Activated CD4-positive, alpha-beta memory T cell treated with anti-CD3 and anti-CD28 coated beads for 36 hours (primary cell): ENCODE data around the gene TLCD2. TPM values are rescaled to one million over a fixed set of nuclear protein-coding genes. Genes with fewer than 3 reads are reported as not detected.

ENCODE experiments used
- CTCF ChIA-PET: fragments of 350-600 bp; sonication (Branson Sonifier 250); formaldehyde crosslinking; loops from one replicate; lab custom pipeline; 2021; ENCODE audit warnings: antibody characterized with exemption, inconsistent platforms; lab: Charles Lee
- POLR2A ChIA-PET: fragments of 350-600 bp; sonication (Branson Sonifier 250); formaldehyde crosslinking; loops from one replicate; lab custom pipeline; 2021; ENCODE audit warnings: antibody characterized with exemption; lab: Charles Lee
- DNase-seq: peaks from one replicate; pipeline ENCODE4 v3.0.0-alpha.2; 2020
- H3K27ac Mint-ChIP-seq: one replicate; pipeline ENCODE4 v1.8.0; 2021; ENCODE audit warnings: mixed read lengths
- H3K27me3 Mint-ChIP-seq: one replicate; pipeline ENCODE4 v1.8.0; 2021; ENCODE audit warnings: mixed read lengths
- H3K36me3 Mint-ChIP-seq: one replicate; pipeline ENCODE4 v1.8.0; 2021; ENCODE audit warnings: mixed read lengths
- H3K4me1 Mint-ChIP-seq: one replicate; pipeline ENCODE4 v1.8.0; 2021; ENCODE audit warnings: low read depth, mixed read lengths
- H3K4me3 Mint-ChIP-seq: one replicate; pipeline ENCODE4 v1.8.0; 2021; ENCODE audit warnings: mild to moderate bottlenecking, mixed read lengths
- H3K9me3 Mint-ChIP-seq: one replicate; pipeline ENCODE4 v1.8.0; 2021; ENCODE audit warnings: mixed read lengths
- intact Hi-C: fragments of 100-400 bp; cut with micrococcal nuclease; formaldehyde crosslinking; loops from one replicate; pipeline ENCODE4 v1.15.1; 2023
- total RNA-seq, 2 experiments: library from RNA; stranded (reverse); gene quantifications; one replicate each; pipeline ENCODE4 v1.2.3, GENCODE V29; 2021

TLCD2 gene
- total RNA-seq, result under 1 TPM; 0.85 to 0.86 TPM

DNA sequence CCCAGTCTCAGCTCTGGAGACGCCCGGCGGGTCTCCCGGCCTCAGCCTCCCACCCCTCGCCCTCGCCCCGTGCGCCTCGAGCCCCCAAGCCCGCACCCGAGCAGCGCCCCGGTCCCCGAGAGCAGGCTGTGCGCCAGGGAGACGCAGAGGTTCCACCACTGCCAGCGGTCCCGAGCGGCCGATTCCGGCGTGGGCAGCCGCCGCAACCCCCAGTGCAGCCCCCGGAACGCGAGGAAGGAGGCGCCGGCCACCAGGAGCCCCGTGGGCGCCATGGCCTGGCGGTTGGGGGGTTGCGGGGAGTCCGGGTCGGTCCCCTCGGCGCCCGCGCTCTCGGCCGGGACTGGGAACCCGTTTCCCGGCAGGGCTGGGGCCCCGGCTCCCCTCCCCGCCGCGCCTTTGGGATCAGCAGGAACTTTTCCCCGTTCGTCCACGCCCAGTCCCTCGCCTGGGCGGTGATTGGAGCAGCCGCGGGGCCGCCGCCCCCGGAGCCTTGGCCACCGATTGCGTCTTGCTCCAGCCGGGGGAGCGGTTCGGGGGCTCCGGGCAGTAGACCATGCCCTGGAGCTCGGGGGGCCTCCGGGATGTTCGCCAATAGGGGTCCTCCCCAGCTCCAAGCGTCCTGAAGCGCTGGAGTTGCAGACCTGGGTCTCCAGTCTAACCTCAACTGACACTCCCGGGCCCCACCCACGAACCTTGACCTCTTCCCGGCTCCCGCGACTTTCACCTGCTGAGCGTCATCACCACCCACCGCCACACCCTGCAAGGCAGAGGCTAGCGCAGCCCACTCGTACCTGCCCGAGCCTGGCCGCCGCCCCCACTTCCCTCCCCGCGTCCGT lies at the start of gene TLCD2:
TSS of gene TLCD2 (minus strand) at position 407 of the 836 bp plus-strand sequence. CDS start at position 272, 135 bp downstream.
- peaks cover 1% of the 10 kb centered on the region for H3K36me3 Mint-ChIP-seq
- H3K4me1 Mint-ChIP-seq, result peaks cover 24% of the 10 kb centered on the region
- H3K9me3 Mint-ChIP-seq, result no peaks in the 10 kb centered on the region
- H3K4me3 Mint-ChIP-seq, result peak within 1 kb of the TSS; percentile 50
- intact Hi-C loops, result loop anchor here (10.0 kb wide), 1 partner anchor 555 kb away; no protein-coding TSS in a partner anchor
- CTCF ChIA-PET, result interaction anchor here (1.1 to 1.4 kb wide), 2 partner anchors 11 to 199 kb away, joined by 3 to 4 read pairs; no protein-coding TSS in a partner anchor
- DNase-seq, result peak; percentile 30
- H3K27ac Mint-ChIP-seq, result no peak within 1 kb of the TSS
- POLR2A ChIA-PET, result no interaction called here
- H3K27me3 Mint-ChIP-seq, result peaks cover 4% of the 10 kb centered on the region

DNA sequence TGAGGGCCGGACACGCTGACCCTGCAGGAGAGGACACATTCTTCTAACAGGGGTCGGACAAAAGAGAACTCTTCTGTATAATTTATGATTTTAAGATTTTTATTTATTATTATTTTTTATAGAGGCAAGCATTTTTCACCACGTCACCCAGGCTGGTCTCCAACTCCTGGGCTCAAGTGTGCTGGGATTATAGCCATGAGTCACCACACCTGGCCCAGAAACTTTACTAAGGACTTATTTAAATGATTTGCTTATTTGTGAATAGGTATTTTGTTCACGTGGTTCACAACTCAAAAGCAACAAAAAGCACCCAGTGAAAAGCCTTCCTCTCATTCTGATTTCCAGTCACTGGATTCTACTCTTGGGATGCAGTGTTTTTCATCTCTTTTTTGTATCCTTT lies 49.4 kb upstream of the TLCD2 start:
- H3K27me3 Mint-ChIP-seq, result no peaks in the 10 kb centered on the region
- intact Hi-C loops, result no loop called here
- no peak for DNase-seq
- ChIA-PET POLR2A (no interaction called here), CTCF (no interaction called here)
- no peaks in the 10 kb centered on the region for H3K36me3 Mint-ChIP-seq
- H3K27ac Mint-ChIP-seq, result no peak overlapping the region
- no peaks in the 10 kb centered on the region for H3K9me3 Mint-ChIP-seq
- H3K4me3 Mint-ChIP-seq, result no peak overlapping the region
- H3K4me1 Mint-ChIP-seq, result peaks cover 22% of the 10 kb centered on the region

DNA sequence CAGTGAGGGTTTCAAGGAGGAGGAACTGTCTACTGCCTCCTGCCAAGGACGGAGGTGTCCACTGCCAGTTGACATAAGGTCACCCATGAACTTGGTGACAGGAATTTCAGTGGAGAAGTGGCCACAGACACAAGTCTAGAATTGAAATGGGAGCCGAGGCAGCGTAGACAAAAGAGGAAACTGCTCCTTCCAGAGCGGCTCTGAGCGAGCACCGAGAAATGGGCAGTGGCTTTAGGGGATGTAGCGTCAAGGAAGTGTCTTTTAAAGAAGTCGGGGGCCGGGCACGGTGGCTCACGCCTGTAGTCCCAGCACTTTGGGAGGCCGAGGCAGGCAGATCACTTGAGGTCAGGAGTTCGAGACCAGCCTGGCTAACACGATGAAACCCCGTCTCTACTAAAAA lies 48.6 kb upstream of the TLCD2 start:
- no peak overlapping the region for H3K27ac Mint-ChIP-seq
- ChIA-PET POLR2A (no interaction called here), CTCF (no interaction called here)
- H3K27me3 Mint-ChIP-seq, result no peaks in the 10 kb centered on the region
- no peak overlapping the region for H3K4me3 Mint-ChIP-seq
- no peaks in the 10 kb centered on the region for H3K9me3 Mint-ChIP-seq
- peaks cover 15% of the 10 kb centered on the region for H3K4me1 Mint-ChIP-seq
- H3K36me3 Mint-ChIP-seq, result no peaks in the 10 kb centered on the region
- no peak for DNase-seq
- intact Hi-C loops, result no loop called here

DNA sequence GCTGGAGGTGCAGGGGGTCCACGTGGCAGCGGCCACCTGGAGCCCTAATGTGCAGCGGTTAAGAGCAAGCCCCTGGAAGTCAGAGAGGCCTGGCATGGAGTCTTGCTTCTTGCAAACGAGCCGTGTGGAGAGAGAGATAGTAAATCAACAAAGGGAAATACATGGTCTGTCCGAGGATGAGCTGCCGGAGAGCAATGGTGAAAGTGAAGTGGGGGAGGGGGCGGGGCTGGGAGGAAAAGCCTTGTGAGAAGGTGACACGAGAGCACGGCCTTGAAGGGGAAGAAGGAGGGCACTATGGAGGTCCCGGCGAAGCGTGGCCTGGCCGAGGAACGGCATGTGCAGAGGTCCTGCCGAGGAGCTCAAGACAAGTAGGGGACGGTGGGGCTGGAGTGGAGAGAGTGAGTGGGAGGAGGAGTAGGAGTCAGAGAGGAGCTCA lies 45.7 kb upstream of the TLCD2 start:
- Mint-ChIP-seq H3K27ac (no peak overlapping the region), H3K27me3 (no peaks in the 10 kb centered on the region), H3K9me3 (no peaks in the 10 kb centered on the region), H3K4me1 (no peaks in the 10 kb centered on the region), H3K4me3 (no peak overlapping the region), H3K36me3 (no peaks in the 10 kb centered on the region)
- CTCF ChIA-PET, result no interaction called here
- POLR2A ChIA-PET, result no interaction called here
- intact Hi-C loops, result no loop called here
- no peak for DNase-seq

DNA sequence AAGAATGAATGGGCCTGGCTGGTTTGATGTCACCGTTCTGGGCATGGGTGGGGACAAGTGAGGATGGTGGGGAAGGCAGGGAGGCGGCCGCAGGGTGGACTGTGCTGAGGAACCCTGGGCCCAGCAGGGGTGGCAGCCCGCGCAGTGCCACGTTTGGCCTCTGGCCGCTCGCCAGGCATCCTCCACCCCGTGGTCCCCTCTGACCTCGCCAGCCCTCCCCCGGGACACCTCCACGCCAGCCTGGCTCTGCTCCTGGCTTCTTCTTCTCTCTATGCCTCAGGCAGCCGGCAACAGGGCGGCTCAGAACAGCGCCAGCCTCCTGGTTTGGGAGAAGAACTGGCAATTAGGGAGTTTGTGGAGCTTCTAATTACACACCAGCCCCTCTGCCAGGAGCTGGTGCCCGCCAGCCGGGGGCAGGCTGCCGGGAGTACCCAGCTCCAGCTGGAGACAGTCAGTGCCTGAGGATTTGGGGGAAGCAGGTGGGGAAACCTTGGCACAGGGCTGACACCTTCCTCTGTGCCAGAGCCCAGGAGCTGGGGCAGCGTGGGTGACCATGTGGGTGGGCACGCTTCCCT lies 45.2 kb upstream of the TLCD2 start:
- no peak overlapping the region for H3K4me3 Mint-ChIP-seq
- no peaks in the 10 kb centered on the region for H3K4me1 Mint-ChIP-seq
- no peak for DNase-seq
- no peaks in the 10 kb centered on the region for H3K36me3 Mint-ChIP-seq
- CTCF ChIA-PET, result no interaction called here
- H3K27ac Mint-ChIP-seq, result no peak overlapping the region
- H3K9me3 Mint-ChIP-seq, result no peaks in the 10 kb centered on the region
- no peaks in the 10 kb centered on the region for H3K27me3 Mint-ChIP-seq
- intact Hi-C loops, result no loop called here
- POLR2A ChIA-PET, result no interaction called here

- POLR2A ChIA-PET, result no interaction called here
- Mint-ChIP-seq H3K9me3 (no peaks in the 10 kb centered on the region), H3K36me3 (no peaks in the 10 kb centered on the region), H3K4me1 (no peaks in the 10 kb centered on the region), H3K4me3 (no peak overlapping the region), H3K27me3 (no peaks in the 10 kb centered on the region), H3K27ac (no peak overlapping the region)
- DNase-seq, result no peak
- intact Hi-C loops, result no loop called here
- CTCF ChIA-PET, result no interaction called here
These were observed 44.4 kb upstream of the TLCD2 start for GRCh38 chr17:1754430-1755112.

DNA sequence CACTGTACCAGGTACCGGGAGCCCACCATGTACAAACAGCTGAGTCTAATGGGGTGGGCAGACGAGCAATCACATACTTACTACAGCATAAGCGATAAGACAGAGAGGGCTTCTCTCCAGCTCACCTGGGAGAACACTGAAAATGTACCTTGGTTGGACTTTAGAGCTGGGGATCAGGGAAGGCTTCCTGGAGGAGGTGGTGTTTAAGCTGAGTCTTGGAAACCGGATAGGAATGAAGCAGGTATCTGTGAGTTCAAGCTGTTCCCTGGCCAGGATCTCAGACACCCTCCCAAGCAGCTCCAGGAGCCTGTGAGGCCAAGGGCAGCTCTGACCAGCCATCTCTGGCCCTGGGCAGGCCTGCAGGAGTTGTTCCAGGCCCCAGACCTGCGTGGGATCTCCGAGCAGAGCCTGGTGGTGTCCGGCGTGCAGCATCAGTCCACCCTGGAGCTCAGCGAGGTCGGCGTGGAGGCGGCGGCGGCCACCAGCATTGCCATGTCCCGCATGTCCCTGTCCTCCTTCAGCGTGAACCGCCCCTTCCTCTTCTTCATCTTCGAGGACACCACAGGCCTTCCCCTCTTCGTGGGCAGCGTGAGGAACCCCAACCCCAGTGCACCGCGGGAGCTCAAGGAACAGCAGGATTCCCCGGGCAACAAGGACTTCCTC lies 43.7 kb upstream of the TLCD2 start:
- no peak overlapping the region for H3K4me3 Mint-ChIP-seq
- no peaks in the 10 kb centered on the region for H3K9me3 Mint-ChIP-seq
- no peaks in the 10 kb centered on the region for H3K36me3 Mint-ChIP-seq
- intact Hi-C loops, result no loop called here
- H3K4me1 Mint-ChIP-seq, result no peaks in the 10 kb centered on the region
- DNase-seq, result no peak
- CTCF ChIA-PET, result no interaction called here
- H3K27ac Mint-ChIP-seq, result no peak overlapping the region
- no peaks in the 10 kb centered on the region for H3K27me3 Mint-ChIP-seq
- POLR2A ChIA-PET, result no interaction called here

DNA sequence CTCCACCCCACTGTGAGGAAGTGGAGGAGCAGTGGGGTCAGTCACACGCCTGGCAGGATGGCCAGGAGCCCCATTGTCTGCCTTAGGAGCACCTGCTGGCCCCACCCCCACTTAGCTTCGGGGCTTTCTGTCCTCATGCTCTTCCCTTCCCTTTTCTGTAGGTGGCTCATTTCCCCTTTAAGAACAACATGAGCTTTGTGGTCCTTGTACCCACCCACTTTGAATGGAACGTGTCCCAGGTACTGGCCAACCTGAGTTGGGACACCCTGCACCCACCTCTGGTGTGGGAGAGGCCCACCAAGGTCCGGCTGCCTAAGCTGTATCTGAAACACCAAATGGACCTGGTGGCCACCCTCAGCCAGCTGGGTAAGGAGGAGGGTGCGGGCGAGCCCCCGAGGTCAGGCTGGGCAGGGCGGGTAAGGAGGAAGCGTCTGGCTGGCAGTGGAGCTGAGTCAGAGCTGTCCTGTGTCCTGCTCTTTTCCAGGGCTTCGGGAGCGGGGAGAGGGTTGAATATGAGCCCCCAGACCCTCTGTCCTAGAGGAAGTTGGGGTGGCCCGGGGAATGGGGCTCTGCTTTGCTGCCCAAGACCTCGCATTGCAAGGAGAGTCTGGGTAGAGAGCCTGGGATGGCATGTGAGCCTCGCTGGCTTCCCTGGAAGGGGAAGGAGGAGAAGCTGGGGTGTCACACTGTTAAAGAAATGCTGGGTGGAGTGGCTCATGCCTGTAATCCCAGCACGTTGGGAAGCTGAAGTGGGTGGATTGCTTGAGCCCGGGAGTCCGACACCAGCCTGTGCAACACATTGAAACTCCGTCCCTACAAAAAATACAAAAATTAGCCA lies 42.5 kb upstream of the TLCD2 start:
- ChIA-PET POLR2A (no interaction called here), CTCF (no interaction called here)
- Mint-ChIP-seq H3K4me1 (no peaks in the 10 kb centered on the region), H3K27ac (no peak overlapping the region), H3K36me3 (no peaks in the 10 kb centered on the region), H3K4me3 (no peak overlapping the region), H3K27me3 (no peaks in the 10 kb centered on the region), H3K9me3 (no peaks in the 10 kb centered on the region)
- no peak for DNase-seq
- intact Hi-C loops, result no loop called here

DNA sequence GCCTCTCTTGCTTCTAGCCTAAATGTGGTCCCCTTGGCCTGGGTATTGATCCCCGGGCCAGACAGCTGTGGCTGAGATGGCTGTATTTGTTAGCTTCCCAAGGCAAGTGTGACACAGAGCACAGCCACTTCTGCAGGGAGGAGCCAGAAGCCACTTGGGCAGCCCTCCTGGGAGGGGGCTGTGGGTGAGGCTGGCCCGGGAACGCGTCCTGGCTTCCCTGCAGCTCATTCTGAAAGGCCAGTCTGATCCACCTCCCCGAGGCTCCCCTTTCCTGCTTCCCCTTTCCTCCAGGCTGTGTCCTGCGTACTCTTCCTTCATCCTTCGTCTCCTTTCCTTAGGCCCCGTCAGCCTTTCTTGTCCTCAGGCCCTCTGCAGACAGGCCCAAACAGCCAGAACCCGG lies 40.5 kb upstream of the TLCD2 start:
- Mint-ChIP-seq H3K27ac (no peak overlapping the region), H3K9me3 (no peaks in the 10 kb centered on the region), H3K27me3 (no peaks in the 10 kb centered on the region), H3K4me1 (no peaks in the 10 kb centered on the region), H3K4me3 (no peak overlapping the region), H3K36me3 (no peaks in the 10 kb centered on the region)
- intact Hi-C loops, result no loop called here
- ChIA-PET POLR2A (no interaction called here), CTCF (interaction anchor here (1.7 kb wide), 1 partner anchor 33 kb away, joined by 5 read pairs; no protein-coding TSS in a partner anchor)
- DNase-seq, result no peak

GRCh38 chr17:1746975-1747543 lies 36.9 kb upstream of the TLCD2 start:
- Mint-ChIP-seq H3K36me3 (no peaks in the 10 kb centered on the region), H3K27ac (no peak overlapping the region), H3K4me1 (no peaks in the 10 kb centered on the region), H3K27me3 (no peaks in the 10 kb centered on the region), H3K9me3 (no peaks in the 10 kb centered on the region), H3K4me3 (no peak overlapping the region)
- DNase-seq, result no peak
- ChIA-PET CTCF (no interaction called here), POLR2A (no interaction called here)
- intact Hi-C loops, result no loop called here

GRCh38 chr17:1745513-1746020 lies 35.4 kb upstream of the TLCD2 start:
- H3K36me3 Mint-ChIP-seq, result no peaks in the 10 kb centered on the region
- no peaks in the 10 kb centered on the region for H3K9me3 Mint-ChIP-seq
- ChIA-PET POLR2A (no interaction called here), CTCF (no interaction called here)
- no peaks in the 10 kb centered on the region for H3K27me3 Mint-ChIP-seq
- no peak overlapping the region for H3K4me3 Mint-ChIP-seq
- no peaks in the 10 kb centered on the region for H3K4me1 Mint-ChIP-seq
- intact Hi-C loops, result no loop called here
- no peak overlapping the region for H3K27ac Mint-ChIP-seq
- no peak for DNase-seq
